Measurements from ENCODE around the gene FGF5. TPM values are rescaled to one million over a fixed set of nuclear protein-coding genes. Genes with fewer than 3 reads are reported as not detected.

Gene FGF5
- total RNA-seq, 1 experiment from 2014 or later: not detected

- no peaks in the 10 kb centered on the region for H3K79me2 ChIP-seq (ENCODE audit: insufficient read depth, low read length)
- H3K56ac ChIP-seq (ENCODE audit: insufficient read length, low read depth, low read length): no peak overlapping the region
- H2BK15ac ChIP-seq (ENCODE audit: low read depth, low read length): no peak overlapping the region
- no peak overlapping the region for H3T11ph ChIP-seq (ENCODE audit: low read length)
- H3K4me3 Mint-ChIP-seq: no peak overlapping the region
- H3K27ac Mint-ChIP-seq: no peak overlapping the region
- no peak for TF ChIP-seq CTCF (conservative IDR thresholded peaks at IDR 0.05)
- H3K4me1 Mint-ChIP-seq: peaks cover 13 to 19% of the 10 kb centered on the region in 2 experiments
- H2AK5ac ChIP-seq (ENCODE audit: insufficient read length, low read length): no peak overlapping the region
- no peaks in the 10 kb centered on the region for H3K36me3 Mint-ChIP-seq (ENCODE audit: insufficient read depth in 1 of 3, low read depth in 3 of 3)
- H3K14ac ChIP-seq (ENCODE audit: insufficient read depth, low read length): no peak overlapping the region
- H3K23ac ChIP-seq (ENCODE audit: insufficient read length, low read depth, low read length): no peak overlapping the region
- H4K91ac ChIP-seq (ENCODE audit: insufficient read length, low read depth, low read length): no peak overlapping the region
- no peak overlapping the region for H3K27ac ChIP-seq (ENCODE audit: insufficient read length, low read depth, low read length)
- H2BK20ac ChIP-seq (ENCODE audit: low read depth, low read length, poor library complexity, severe bottlenecking): no peak overlapping the region
- H3K4me2 ChIP-seq (ENCODE audit: insufficient read depth, insufficient read length, low read length): no peak overlapping the region
- WGBS (ENCODE audit: extremely low coverage, insufficient read length, low lambda C conversion rate): no CpG with 5 or more reads among the region's 4 CpGs
- no peak overlapping the region for H2BK120ac ChIP-seq (ENCODE audit: low read depth, low read length, poor library complexity, severe bottlenecking)
- H2BK12ac ChIP-seq (ENCODE audit: insufficient read length, low read depth, low read length): no peak overlapping the region
- no peak overlapping the region for H2BK5ac ChIP-seq (ENCODE audit: insufficient read length, low read length)
- no peaks in the 10 kb centered on the region for H4K20me1 ChIP-seq (ENCODE audit: control insufficient read depth, insufficient read depth, insufficient read length)
- peaks cover 5% of the 10 kb centered on the region for H3K23me2 ChIP-seq (ENCODE audit: insufficient read length, low read depth, low read length, poor library complexity, severe bottlenecking)
- no peak overlapping the region for H3K18ac ChIP-seq (ENCODE audit: insufficient read length, low read depth, low read length)
- H3K4ac ChIP-seq (ENCODE audit: low read depth, low read length): no peak overlapping the region
- no peak overlapping the region for H4K8ac ChIP-seq (replicated peaks; ENCODE audit: insufficient read length, low read depth, low read length)
- peaks cover 90% of the 10 kb centered on the region for H3K27me3 Mint-ChIP-seq (ENCODE audit: low read depth)
- peaks cover 26% of the 10 kb centered on the region for H3K27me3 ChIP-seq (ENCODE audit: insufficient read depth, low read length)
- no peaks in the 10 kb centered on the region for H3K79me1 ChIP-seq (ENCODE audit: insufficient read depth, low read depth, low read length, poor library complexity, severe bottlenecking)
- no peak for DNase-seq
- no peak overlapping the region for H3K9ac ChIP-seq (ENCODE audit: extremely low read depth, insufficient read length, low read length)
- no peak overlapping the region for H4K5ac ChIP-seq (ENCODE audit: insufficient read length, low read depth, low read length)
- no peaks in the 10 kb centered on the region for H3K4me1 ChIP-seq (ENCODE audit: insufficient read depth, low read length)
- H2AFZ ChIP-seq (ENCODE audit: low read length): no peak overlapping the region
- H3K9me3 Mint-ChIP-seq: no peaks in the 10 kb centered on the region
- H3K9me3 ChIP-seq (ENCODE audit: control insufficient read depth, low read depth, low read length): no peaks in the 10 kb centered on the region
Observed at GRCh38 chr4:80259012-80259411, 7.5 kb upstream of the FGF5 start.
